ENCODE results near the gene MRFAP1L1. TPM values are rescaled to one million over a fixed set of nuclear protein-coding genes. Genes with fewer than 3 reads are reported as not detected.

MRFAP1L1 gene
- total and polyA plus RNA-seq, 9 of the 15 experiments (the other 6 are each of a cell fraction or from before 2014, with no cell fraction given) = 37.6 to 111 (median 83.8) TPM

DNA sequence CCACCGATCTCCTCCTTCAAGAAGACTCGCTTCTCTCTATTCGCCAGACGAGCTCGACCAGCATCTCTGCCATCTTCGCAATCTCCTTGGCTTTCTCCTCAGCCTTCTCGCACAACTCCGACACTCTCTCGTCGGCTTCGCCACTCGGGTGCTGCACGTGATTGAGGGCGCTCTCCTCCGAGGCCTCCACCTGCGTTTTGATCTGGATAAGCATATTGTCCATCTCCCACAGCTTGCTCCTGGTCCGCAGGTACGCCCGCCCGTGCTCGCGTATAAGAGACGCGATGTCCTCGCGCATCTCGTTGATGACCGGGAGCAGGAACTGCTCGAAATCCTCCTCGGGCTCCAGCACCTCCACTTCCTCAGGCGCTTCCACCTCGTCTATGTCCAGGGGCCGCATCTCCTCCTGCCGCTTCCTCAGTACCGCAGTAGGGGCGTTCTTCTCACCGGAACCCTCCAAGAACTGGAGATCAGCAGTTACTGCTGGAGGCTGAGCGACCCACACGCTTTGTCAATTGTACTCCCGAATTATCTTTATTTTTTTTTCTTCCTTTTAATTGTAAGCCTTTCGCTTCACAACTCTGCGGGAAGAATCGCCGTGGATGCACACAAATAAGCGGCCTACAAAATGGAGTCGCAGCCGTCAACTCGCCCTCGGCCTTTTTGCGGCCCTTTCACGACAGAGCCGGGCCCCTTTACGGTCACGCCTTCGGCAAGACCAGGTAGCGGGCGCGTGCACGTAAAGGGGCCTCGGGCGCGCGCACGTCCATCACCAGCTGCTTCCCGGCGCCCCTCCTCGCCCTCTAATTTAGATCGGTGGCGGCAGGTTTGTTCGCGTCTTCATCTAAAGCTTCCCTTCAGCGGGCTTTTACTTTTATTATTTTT, at the start of gene MRFAP1L1 (continued):
- TF ChIP-seq, protein P1, sequence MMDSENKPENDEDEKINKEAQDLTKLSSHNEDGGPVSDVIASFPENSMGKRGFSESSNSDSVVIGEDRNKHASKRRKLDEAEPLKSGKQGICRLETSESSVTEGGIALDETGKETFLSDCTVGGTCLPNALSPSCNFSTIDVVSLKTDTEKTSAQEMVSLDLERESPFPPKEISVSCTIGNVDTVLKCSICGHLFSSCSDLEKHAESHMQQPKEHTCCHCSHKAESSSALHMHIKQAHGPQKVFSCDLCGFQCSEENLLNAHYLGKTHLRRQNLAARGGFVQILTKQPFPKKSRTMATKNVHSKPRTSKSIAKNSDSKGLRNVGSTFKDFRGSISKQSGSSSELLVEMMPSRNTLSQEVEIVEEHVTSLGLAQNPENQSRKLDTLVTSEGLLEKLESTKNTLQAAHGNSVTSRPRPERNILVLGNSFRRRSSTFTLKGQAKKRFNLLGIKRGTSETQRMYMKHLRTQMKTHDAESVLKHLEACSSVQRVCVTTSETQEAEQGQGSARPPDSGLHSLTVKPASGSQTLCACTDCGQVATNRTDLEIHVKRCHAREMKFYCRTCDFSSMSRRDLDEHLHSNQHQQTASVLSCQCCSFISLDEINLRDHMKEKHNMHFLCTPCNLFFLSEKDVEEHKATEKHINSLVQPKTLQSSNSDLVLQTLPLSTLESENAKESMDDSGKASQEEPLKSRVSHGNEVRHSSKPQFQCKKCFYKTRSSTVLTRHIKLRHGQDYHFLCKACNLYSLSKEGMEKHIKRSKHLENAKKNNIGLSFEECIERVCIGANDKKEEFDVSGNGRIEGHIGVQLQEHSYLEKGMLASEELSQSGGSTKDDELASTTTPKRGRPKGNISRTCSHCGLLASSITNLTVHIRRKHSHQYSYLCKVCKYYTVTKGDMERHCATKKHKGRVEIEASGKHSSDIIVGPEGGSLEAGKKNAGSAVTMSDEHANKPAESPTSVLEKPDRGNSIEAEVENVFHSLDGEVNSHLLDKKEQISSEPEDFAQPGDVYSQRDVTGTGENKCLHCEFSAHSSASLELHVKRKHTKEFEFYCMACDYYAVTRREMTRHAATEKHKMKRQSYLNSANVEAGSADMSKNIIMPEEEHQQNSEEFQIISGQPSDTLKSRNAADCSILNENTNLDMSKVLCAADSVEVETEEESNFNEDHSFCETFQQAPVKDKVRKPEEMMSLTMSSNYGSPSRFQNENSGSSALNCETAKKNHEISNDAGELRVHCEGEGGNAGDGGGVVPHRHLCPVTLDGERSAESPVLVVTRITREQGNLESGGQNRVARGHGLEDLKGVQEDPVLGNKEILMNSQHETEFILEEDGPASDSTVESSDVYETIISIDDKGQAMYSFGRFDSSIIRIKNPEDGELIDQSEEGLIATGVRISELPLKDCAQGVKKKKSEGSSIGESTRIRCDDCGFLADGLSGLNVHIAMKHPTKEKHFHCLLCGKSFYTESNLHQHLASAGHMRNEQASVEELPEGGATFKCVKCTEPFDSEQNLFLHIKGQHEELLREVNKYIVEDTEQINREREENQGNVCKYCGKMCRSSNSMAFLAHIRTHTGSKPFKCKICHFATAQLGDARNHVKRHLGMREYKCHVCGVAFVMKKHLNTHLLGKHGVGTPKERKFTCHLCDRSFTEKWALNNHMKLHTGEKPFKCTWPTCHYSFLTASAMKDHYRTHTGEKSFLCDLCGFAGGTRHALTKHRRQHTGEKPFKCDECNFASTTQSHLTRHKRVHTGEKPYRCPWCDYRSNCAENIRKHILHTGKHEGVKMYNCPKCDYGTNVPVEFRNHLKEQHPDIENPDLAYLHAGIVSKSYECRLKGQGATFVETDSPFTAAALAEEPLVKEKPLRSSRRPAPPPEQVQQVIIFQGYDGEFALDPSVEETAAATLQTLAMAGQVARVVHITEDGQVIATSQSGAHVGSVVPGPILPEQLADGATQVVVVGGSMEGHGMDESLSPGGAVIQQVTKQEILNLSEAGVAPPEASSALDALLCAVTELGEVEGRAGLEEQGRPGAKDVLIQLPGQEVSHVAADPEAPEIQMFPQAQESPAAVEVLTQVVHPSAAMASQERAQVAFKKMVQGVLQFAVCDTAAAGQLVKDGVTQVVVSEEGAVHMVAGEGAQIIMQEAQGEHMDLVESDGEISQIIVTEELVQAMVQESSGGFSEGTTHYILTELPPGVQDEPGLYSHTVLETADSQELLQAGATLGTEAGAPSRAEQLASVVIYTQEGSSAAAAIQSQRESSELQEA (IDR thresholded peaks at IDR 0.05; ENCODE audit: low read depth) = no peak
- TF ChIP-seq SNRNP70 (optimal IDR thresholded peaks at IDR 0.05; ENCODE audit: low read depth, low read length) (no peak), FOXK2 (conservative IDR thresholded peaks at IDR 0.05 in 1 of 2, IDR thresholded peaks at IDR 0.05 in 1 of 2; ENCODE audit: low read depth in 2 of 2) (peak in 1 of 2 experiments; percentile 38; a peak in 2 of 4 replicates), PML (IDR thresholded peaks at IDR 0.05; ENCODE audit: low read length) (peak; percentile 84), ADNP (tag; IDR thresholded peaks at IDR 0.05) (no peak), BDP1 (IDR thresholded peaks at IDR 0.05; ENCODE audit: insufficient read depth, insufficient read length) (no peak), BCOR (IDR thresholded peaks at IDR 0.05) (no peak), KDM1A (IDR thresholded peaks at IDR 0.05) (no peak), SRF (CRISPR knock-in tag; IDR thresholded peaks at IDR 0.05) (no peak; a peak in 1 of 4 replicates)
- TF ChIP-seq, protein P2, sequence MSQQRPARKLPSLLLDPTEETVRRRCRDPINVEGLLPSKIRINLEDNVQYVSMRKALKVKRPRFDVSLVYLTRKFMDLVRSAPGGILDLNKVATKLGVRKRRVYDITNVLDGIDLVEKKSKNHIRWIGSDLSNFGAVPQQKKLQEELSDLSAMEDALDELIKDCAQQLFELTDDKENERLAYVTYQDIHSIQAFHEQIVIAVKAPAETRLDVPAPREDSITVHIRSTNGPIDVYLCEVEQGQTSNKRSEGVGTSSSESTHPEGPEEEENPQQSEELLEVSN (IDR thresholded peaks at IDR 0.05; ENCODE audit: borderline replicate concordance in 1 of 2, extremely low read depth in 1 of 2, insufficient read depth in 1 of 2, insufficient read length in 1 of 2, low read depth in 1 of 2, low read length in 1 of 2, poor library complexity in 1 of 2, severe bottlenecking in 1 of 2) = peak; percentile 77 to 79
- TF ChIP-seq, protein P3, sequence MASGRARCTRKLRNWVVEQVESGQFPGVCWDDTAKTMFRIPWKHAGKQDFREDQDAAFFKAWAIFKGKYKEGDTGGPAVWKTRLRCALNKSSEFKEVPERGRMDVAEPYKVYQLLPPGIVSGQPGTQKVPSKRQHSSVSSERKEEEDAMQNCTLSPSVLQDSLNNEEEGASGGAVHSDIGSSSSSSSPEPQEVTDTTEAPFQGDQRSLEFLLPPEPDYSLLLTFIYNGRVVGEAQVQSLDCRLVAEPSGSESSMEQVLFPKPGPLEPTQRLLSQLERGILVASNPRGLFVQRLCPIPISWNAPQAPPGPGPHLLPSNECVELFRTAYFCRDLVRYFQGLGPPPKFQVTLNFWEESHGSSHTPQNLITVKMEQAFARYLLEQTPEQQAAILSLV (tag; IDR thresholded peaks at IDR 0.05) = no peak
- TF ChIP-seq, protein P4, sequence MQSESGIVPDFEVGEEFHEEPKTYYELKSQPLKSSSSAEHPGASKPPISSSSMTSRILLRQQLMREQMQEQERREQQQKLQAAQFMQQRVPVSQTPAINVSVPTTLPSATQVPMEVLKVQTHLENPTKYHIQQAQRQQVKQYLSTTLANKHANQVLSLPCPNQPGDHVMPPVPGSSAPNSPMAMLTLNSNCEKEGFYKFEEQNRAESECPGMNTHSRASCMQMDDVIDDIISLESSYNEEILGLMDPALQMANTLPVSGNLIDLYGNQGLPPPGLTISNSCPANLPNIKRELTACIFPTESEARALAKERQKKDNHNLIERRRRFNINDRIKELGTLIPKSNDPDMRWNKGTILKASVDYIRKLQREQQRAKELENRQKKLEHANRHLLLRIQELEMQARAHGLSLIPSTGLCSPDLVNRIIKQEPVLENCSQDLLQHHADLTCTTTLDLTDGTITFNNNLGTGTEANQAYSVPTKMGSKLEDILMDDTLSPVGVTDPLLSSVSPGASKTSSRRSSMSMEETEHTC (IDR thresholded peaks at IDR 0.05) = no peak
